Measurements from ENCODE around the gene NEUROD6. TPM values are rescaled to one million over a fixed set of nuclear protein-coding genes. Genes with fewer than 3 reads are reported as not detected.

The NEUROD6 gene
- total RNA-seq, 1 donor: not detected

DNA sequence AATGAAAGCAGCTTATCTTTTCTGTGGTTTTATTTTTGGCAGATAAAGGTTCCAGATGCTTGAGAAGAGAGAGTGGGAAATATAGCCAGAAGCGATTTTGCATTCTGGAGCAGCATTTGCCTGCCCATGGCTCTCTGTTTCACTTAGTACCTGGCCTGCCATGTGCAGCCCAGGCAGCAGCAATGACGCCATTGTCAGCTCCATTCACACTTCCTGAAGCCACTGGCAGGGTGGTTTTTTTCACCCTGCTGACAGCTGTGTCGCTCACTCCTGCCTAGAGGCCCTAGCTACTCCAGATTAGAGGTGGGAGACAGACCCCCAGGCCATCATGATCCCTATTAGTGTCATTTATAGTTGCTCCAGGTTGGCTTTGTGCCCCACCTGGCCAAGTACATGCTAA, 30.1 kb upstream of the NEUROD6 start:
- H3K4me3 ChIP-seq (ENCODE audit: low read depth, low read length): no peak overlapping the region
- DNase-seq (ENCODE audit: low read depth): no peak
- TF ChIP-seq, protein P1, sequence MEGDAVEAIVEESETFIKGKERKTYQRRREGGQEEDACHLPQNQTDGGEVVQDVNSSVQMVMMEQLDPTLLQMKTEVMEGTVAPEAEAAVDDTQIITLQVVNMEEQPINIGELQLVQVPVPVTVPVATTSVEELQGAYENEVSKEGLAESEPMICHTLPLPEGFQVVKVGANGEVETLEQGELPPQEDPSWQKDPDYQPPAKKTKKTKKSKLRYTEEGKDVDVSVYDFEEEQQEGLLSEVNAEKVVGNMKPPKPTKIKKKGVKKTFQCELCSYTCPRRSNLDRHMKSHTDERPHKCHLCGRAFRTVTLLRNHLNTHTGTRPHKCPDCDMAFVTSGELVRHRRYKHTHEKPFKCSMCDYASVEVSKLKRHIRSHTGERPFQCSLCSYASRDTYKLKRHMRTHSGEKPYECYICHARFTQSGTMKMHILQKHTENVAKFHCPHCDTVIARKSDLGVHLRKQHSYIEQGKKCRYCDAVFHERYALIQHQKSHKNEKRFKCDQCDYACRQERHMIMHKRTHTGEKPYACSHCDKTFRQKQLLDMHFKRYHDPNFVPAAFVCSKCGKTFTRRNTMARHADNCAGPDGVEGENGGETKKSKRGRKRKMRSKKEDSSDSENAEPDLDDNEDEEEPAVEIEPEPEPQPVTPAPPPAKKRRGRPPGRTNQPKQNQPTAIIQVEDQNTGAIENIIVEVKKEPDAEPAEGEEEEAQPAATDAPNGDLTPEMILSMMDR (IDR thresholded peaks at IDR 0.05; ENCODE audit: insufficient read depth, low read depth, low read length): no peak

DNA sequence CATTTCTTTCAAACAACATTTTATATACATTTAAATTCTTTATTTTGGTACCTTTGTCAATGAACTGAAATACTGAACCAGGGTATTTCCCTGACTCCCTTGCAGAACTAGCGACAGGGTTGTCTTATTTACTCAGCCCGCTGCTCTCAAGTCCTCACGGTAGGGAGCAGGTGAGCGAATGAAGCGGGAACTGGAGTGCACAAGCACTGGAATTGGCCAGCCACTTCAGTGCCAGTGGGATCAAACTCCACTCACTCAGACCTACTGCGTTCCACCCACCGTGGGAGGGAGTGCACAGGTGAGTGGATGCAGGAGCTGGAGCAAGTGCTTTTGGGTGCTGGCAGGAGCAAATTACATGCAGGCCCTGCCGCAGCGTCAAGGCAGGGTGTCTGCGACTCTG, 28.1 kb upstream of the NEUROD6 start:
- no peak for DNase-seq (ENCODE audit: low read depth)
- TF ChIP-seq, protein P1 (IDR thresholded peaks at IDR 0.05; ENCODE audit: insufficient read depth, low read depth, low read length): no peak
- H3K4me3 ChIP-seq (ENCODE audit: low read depth, low read length): no peak overlapping the region

GRCh38 chr7:31363496-31363895, 23.0 kb upstream of the NEUROD6 start:
- TF ChIP-seq, protein P1 (IDR thresholded peaks at IDR 0.05; ENCODE audit: insufficient read depth, low read depth, low read length): no peak
- H3K4me3 ChIP-seq (ENCODE audit: low read depth, low read length): no peak overlapping the region

DNA sequence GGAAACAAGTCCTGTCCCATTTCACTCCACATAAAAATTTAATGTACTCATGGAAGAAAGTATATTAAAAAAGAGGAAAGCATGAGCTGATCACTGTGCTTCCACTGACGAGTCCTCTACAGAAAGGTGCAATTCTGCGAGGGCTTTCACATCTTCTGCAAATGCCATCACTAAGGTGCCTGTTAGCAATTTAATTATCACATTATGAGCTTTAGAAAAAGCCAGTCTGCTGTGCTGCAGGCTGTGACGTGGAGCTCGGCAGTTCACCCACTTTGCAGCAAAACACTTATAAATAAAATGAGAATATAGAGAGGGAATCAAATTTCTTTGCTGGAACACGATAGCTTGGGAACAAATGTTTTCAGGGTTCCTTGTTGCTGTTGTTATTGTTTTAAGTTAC, 22.5 kb upstream of the NEUROD6 start:
- DNase-seq (ENCODE audit: low read depth): no peak
- TF ChIP-seq, protein P1 (IDR thresholded peaks at IDR 0.05; ENCODE audit: insufficient read depth, low read depth, low read length): no peak

More at GRCh38 chr7:31363496-31363895, 23.0 kb upstream of the NEUROD6 start:
- DNase-seq (ENCODE audit: low read depth): no peak

DNA sequence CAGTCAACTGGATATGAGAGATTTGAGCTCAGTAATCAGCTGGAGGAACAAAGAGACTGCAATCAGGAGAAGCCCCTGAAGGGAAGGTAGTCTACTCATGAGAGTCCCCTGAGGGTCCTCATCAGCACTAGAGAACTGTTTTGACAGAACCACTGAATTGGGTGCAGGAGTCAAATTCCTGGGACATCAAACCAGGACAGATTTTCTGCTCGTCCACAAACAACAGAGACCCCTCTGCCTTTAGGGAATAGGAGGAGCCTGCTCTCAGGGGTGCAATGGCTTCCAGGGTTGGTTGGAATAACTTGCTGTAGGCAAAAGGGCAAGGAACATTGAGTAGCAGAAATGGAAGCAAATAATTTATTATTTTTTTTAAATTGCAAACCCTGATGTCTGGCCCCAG, 21.9 kb upstream of the NEUROD6 start:
- DNase-seq (ENCODE audit: low read depth): no peak
- no peak overlapping the region for H3K4me3 ChIP-seq (ENCODE audit: low read depth, low read length)
- TF ChIP-seq, protein P1 (IDR thresholded peaks at IDR 0.05; ENCODE audit: insufficient read depth, low read depth, low read length): no peak

More for the DNA sequence above, 22.5 kb upstream of the NEUROD6 start:
- no peak overlapping the region for H3K4me3 ChIP-seq (ENCODE audit: low read depth, low read length)

- DNase-seq (ENCODE audit: low read depth): no peak
- TF ChIP-seq, protein P1 (IDR thresholded peaks at IDR 0.05; ENCODE audit: insufficient read depth, low read depth, low read length): no peak
- no peak overlapping the region for H3K4me3 ChIP-seq (ENCODE audit: low read depth, low read length)
Observed at GRCh38 chr7:31358467-31358866, 17.9 kb upstream of the NEUROD6 start.

GRCh38 chr7:31345421-31345820, 4.9 kb upstream of the NEUROD6 start:
- TF ChIP-seq, protein P1 (IDR thresholded peaks at IDR 0.05; ENCODE audit: insufficient read depth, low read depth, low read length): no peak
- H3K4me3 ChIP-seq (ENCODE audit: low read depth, low read length): no peak overlapping the region

More at GRCh38 chr7:31345421-31345820, 4.9 kb upstream of the NEUROD6 start:
- no peak for DNase-seq (ENCODE audit: low read depth)

All from fibroblast of villous mesenchyme (primary cell).